GM21737 (cell line): ENCODE results near the gene TINAG.

Experiments used
- ATAC-seq: cut with Tn5 transposase; IDR thresholded peaks from one replicate; pipeline ENCODE4 v1.9.1; 2021; ENCODE audit warnings: mild to moderate bottlenecking, moderate library complexity; ENCODE audit not compliant: unreplicated experiment

Gene TINAG, protein sequence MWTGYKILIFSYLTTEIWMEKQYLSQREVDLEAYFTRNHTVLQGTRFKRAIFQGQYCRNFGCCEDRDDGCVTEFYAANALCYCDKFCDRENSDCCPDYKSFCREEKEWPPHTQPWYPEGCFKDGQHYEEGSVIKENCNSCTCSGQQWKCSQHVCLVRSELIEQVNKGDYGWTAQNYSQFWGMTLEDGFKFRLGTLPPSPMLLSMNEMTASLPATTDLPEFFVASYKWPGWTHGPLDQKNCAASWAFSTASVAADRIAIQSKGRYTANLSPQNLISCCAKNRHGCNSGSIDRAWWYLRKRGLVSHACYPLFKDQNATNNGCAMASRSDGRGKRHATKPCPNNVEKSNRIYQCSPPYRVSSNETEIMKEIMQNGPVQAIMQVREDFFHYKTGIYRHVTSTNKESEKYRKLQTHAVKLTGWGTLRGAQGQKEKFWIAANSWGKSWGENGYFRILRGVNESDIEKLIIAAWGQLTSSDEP

DNA sequence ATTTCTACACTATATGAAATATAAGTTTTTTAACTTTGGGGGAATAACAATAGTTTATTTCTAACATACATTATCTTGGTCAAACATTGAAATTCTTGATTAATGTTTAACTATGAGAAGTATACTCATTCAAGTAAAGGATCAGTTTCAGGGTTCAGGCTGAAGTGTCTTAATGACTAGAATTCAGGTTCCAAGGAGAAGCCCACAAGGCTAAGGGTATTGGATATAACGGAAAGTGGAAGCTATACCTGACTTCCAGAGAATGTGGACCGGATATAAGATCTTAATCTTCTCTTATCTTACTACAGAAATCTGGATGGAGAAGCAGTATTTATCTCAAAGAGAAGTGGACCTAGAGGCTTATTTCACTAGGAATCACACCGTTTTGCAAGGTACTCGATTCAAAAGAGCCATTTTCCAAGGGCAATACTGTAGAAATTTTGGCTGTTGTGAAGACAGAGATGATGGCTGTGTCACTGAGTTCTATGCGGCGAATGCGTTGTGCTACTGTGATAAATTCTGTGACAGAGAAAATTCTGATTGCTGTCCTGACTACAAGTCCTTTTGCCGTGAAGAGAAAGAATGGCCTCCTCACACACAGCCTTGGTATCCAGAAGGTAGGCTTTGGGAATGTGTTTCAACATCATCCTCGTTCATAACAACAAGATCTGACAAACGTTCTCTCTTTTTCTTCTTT lies at the start of gene TINAG:
Gene TINAG (plus strand): TSS at position 153 of the 697 bp plus-strand sequence. CDS start 110 bp downstream, at position 263.
- no peak for ATAC-seq

DNA sequence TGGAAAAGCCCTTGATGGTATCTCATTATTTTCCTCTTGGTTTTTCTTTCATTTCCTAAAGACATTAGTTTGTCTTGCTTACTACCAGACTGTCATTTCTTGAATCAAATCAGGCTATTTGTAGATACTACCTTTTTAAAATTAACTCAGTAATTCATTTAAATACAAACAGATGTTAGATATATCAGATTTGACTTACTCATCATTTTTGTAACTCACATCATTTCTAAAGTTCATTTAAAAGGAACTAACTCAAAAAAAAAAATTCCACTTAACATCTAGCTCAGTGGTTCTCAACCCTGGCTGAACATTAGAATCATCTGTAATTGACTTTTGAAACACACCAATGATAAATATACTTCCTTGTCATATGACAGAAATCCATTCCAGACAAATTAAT lies 48.2 kb upstream of the TINAG start:
- ATAC-seq = no peak

DNA sequence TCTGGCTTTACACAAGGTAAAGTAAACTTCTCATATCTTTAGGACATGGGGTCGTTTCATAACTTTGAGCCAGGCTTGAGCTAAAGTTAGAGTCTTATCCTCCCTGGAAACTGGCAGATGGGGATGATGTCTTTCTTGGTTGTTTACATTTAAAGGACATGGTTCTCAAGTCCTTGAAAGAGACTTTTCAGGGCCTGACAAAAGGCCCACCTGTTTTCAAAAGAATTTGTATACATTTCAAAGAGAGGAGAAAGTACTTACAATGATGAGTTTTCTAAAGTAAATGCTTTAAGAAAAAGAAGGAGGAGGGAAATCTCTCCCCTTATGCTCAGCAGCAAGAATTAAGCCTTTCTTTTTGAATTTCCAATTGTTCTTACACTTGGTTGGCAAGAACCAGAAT lies 45.7 kb upstream of the TINAG start:
- ATAC-seq = no peak

DNA sequence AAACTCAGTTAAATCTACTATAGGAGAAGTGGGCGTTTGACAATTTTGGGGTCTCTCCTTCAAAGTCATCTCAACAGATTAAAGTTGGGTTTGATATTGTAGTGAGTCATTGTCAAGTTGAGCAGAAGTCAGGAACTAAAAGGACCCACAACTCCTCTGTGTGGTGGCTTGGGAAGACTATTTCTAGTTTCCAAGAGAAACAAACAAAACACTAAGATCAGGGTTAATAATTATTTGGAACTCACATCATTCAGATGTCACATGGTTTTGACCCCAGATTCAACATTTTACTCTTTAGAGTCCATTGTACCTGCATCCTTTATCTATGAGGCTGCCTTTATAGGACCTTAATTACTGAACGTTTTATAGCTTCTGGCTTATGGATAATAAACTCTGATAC lies 45.3 kb upstream of the TINAG start:
- no peak for ATAC-seq

DNA sequence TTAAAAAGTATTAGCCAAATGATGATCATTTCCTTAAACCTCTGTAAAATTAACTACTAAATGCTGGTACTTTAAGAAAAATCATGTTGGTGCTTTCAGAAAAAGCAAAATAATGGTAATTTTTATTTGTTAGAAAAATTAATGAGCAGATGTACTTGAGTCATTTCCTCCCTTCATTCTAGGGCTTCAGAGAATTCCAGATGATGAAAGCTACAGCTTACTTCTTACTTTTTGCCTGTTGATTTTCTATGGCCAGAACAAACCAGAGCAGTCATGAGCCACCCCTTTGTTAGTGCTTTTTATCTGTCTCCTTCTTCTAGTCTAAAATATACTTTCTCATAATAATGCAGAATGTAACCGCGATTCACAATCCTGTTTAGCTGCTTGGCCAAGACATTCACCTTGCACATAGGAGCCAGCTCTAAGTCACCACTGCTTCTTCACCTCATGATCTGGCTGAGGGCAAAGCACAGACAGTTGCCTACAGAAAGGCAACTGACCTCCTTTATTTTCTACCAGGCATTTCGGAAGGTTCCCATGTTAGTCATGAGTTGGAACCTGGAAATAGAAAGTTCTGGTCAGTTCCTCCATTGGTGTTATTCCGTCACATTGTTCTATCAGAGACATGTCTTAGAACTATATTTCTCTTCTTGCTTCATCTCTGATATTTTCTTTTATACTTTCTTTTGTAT lies 43.5 kb upstream of the TINAG start:
- ATAC-seq = no peak

DNA sequence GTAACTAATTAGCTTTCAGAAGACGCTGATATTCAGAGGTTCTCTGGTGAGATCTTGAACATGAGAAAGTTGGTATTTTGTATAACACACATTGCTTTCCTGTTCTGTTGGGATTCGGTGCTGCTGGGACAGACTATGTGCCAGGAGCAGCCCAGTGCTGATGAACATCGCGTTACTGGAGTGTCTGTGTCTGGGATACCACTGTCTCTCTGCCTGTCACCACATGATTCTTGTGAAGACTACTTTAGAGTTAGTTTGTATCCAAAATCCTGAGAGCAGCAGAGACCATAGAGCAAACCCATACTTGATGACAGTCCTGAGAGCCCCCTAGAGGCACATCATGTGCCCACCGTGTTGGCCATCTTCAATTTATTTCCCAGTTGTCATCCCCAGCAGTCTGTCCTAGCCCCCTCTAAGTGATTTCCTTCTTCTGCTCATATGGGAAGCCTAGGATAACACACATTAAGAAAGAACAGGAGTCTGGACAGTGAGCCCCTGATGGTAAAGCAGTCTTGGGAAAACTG lies 41.8 kb upstream of the TINAG start:
- no peak for ATAC-seq

DNA sequence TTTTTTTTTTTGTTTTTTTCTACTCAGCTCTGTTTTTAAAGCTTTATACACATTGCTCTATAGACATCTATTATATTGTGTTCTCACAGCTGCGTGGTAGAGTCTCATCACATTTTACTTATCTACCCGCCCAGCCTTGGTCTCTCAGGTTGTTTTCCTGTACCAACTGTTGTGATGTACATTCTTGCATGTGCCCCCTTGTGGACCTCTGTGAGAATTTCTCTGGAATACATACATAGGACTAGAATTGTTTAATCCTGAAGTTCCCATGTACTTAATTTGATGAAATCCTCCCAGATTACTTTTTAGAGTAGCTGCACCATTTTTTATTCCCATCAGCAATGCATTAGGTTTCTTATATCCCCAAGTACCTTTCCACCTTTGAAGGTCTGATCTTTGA lies 40.4 kb upstream of the TINAG start:
- no peak for ATAC-seq

DNA sequence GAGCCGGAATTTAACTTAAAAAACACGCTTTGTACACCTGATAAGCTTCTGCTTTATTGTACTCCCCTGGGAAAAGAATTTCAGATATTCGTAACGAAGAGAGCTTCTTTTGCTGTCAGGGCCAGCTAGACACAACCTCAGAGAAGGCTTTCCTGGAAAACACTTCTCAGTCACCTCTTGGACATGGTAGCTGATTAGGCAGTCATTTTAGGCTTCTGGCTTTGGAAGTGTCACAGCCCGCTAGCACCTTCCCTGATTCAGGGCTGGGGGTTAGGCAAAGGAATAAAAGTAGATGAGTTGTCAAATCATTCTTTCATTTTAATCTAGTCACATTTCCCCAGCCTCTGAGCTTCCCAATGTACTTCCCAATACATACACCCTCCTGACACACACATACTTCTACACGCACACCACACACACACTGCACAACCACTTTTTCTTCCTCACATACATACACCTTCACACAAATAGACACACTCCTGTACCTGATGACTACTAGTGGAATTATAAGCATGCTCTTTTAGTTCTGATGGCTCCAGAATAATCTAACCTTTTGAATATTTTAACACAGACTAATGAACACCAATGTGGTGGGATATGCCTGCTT lies 34.9 kb upstream of the TINAG start:
- ATAC-seq = no peak

DNA sequence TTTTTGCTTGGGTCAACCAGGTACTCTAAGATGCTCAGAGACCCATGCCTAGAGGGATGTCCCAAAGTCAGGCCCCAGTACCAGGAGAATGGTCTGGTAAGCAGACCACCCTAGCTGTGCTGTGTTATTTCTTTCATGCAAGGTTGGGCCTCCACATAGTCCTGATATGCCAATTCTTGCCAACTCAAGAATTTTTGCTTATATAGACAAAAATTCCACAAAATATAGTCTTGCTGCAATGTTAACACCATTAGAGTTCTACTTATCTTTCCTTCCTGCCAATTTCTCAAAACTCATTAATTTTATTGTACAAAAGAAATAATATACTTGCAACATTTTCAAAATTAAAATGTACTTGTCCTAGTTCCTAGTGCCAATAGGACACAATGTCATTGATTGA lies 33.9 kb upstream of the TINAG start:
- no peak for ATAC-seq

DNA sequence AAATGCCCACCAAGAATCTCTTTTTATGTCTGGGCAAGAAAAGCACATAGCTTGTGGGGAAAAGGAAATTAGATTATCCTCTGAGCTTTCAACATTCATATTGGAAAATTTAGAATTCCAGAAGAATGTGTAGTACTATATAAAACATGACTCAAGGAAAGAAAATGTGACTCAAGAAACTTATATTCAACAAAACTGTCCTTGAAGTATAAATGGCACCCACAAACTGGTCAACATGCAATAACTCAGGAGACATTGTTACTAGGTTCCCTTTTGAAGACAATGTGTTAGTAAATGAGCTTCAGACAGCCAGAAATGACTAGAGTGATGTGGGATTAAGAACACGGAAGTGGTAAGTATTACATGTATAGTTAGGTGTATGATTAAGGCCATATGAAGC lies 26.1 kb upstream of the TINAG start:
- no peak for ATAC-seq

DNA sequence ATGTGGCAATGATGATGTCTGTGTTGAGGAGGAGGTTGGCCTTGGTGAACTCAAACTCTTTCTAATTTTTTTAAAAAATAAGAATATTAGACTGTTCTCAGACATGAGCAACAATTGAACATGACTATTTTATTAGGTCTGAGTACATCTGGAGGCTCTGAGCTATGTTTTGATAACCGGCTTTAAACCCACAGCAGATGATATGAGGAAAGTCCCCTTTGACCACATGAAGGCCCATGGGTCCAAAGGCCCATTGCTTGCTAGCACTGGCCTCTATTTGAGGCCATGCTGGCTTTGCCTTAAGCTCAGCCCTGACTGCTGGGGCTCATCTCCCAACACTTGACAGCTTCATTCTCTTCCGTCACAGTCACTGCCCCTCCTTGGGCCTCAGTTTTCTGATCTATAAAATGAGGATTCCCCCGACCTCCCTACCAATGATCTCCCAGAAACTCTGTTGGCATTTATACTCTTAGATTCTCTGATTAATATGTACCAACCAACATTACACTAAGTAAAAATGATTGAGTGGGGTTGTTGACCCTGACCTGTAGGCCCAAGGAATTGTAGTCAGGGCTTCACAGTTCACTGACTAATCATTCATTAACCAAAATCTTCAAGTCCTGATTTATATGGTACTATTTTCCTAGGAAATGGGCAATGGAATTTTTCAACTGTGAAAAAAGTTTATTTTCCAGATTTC lies 23.9 kb upstream of the TINAG start:
- ATAC-seq = no peak

DNA sequence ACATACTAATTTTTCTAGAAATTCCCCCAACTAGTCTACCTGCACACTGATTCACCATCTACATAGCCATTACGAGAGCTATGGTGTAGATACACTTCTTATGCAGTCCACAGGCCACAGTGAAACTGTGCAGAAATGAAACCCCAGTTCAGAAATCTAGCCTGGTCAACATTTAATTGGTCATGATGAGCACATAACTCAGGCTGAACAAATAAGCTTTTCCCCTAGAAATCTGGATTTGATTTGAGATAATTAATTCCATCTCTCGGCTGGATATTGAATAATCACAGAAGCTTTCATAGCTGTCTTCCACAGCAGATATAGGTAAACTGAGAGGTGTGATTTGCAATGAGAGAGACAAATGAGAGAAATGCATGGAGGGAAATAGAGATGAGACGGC lies 22.6 kb upstream of the TINAG start:
- ATAC-seq = no peak

DNA sequence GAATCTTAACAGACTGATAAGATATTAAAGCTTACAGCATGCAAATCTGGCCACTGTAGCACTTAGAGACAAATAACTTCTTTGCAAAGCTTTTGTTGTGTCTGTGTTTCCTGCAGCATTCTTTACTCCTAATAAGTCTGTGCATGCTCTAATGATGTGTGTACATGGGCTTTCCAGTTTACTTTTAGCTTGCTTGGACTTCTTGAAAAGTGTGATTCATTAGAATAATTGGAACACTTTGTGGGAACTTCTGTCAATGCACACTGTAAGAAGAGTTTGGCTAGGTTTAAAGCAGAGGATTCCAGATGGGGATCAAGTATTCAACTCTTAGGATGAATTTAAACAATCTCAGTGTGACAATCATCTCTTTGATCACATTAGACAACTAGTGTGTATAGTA lies 22.1 kb upstream of the TINAG start:
- ATAC-seq = no peak

DNA sequence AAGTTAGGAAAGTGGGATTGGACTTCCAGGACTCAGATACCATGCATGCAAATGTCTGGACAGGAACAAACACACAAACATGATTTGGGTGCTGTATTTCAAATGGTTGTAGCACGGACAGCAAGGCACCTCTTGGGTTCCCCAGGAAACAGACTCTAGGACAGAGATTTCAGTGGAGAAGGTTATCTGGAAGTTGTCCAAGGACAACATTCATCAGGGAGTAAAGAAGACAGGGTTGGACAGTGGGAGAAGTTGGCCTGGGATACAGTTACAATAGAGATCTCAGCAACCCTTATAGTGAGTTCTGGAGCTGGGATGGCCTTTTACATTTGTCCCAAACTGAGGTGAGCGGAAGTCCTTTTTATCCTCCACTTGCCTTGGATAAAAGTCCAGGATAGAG lies 19.8 kb upstream of the TINAG start:
- ATAC-seq = no peak

DNA sequence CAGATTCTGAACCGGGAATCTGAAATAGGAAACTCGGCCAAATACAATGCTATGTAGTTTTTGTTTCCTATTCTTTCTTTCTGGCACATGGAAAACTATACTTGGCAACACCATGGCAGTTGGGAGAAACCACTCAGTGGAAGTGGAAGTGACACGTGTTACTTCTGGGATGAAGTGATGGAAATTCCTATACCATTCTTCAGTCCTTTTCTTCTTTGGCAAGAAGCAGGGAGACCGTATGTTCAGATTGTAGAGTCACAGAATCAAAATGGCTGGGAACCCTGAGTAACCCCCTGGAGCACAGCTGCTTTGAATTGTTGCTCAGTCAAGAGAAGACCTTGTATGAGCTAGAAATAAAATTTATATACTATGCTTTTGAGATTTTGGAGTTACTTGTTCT lies 18.8 kb upstream of the TINAG start:
- no peak for ATAC-seq

DNA sequence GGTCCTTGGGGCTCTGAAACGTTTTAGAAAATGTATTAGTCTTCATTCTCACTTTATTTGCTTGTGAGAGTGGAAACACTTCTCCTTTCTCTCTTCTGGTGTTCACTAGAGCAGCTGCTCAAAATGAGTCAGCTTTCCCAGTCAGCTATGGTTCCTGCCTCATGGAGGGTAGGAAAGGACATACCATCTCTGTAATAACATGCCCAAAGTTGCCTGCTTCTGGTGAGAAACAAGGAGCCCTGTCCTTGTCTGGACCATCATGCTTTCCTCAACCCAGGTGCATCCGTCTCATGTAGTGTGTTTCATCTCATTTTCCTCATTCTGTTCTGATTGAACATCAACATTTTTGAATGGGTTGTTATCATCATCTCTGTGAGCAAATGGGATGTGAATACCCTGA lies 17.1 kb upstream of the TINAG start:
- peak; percentile 64 for ATAC-seq

DNA sequence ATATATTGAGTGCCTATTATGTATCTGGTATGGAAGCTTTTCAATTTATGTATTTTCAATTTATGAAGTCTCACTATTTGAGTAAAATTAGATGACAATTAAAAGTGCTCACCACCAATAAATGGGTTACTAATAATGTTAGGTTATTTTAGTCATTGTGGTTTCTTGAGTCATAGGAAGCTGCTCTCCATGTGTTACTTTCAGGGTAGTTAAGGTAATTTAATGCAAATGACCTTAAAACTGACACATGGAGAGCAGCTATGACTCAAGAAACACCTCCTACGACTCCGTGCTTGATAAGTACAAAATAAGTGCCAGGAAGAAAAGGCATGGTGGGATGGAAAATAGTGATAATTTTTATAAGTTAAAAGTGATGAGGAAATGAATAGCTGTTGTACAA lies 16.5 kb upstream of the TINAG start:
- peak; percentile 95 for ATAC-seq

DNA sequence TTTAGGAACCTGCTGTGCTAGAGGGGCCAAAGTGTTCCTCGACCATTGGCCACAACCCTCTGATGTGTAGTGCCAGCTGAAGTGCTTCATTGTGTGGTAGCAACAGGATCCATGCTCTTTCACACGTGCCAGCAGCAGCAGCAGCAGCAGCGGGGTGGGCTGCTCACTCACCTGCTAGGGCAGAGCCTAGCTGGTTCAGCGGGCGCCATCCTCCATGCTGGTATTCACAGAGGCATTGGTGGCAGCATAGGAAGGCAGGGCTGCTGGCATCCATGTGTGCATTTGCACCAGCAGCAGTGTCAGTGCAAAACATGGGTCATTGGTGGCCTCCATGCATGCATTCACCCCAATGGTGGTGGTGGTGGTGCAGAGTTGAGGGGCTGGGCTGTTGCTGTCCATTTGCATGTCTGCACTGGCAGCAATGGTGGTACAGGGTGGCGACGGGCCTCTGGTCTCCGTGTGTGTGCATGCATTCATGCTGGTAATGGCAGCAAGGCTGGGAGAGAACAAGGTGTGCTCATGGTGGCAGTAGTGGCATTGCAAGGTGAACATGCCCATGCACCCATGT lies 13.2 kb upstream of the TINAG start:
- ATAC-seq = no peak

DNA sequence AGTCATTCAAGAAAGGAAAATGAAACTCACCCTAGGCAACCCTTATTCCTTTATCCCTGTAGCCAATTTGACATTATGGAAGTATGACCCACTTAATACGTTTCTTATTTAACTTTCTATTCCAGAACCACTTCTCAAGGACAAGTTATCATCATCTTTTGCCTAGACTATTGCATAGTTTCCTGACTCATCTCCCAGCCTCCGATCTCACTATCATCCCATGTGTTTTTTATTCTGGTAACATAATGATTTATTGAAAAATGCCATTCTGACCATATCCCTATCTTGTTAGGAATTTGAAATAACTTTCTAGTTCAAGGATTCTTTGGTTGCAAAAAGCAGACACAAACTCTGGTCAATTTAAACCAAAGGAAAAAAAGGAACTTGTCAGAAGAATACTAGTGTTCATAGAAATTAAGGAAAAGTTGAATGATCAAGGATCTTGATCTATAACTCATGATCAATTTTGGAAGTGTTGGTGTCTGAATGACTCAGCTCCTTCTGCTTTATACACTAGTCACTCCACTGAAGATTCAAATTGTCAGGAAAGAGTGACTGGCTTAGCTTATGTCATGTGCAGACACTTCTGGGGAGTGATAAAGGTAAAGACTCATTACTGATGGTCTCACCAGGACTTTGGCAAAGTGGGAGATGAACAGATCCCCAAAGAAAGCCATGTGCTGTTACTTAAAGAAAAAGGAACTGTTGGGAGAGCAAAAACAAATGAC lies 8.5 kb upstream of the TINAG start:
- no peak for ATAC-seq

DNA sequence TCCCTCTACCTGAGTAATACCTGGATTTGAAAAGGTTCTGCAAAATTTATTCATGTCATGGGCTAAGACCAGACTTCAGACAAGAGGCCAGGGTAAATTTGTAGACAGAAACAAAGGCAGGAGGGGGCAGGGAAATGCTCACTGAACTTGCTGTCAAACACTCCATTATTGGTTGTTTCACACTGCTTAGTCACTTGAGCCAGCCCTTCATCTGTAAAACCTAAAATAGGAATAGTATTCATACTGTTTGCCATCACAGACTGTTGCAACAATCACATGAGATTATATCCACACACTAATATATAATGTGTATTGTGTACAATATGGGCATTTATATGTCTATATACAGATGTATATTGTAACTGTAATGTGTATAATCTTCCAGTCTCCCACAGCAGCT lies 6.5 kb upstream of the TINAG start:
- no peak for ATAC-seq
